GM20000 (cell line): ENCODE results near the gene MIEF1.

Experiments used
- DNase-seq: peaks from one replicate; pipeline ENCODE4 v3.0.0; 2012; ENCODE audit warnings: low spot score
- TF ChIP-seq, protein P1 (sequence below): IDR thresholded peaks from 2 replicates; pipeline ENCODE4 v1.5.1; 2012; ENCODE audit warnings: mild to moderate bottlenecking, control low read depth; ENCODE audit errors: extremely low read depth, missing control alignments

MIEF1 gene

GRCh38 chr22:39524089-39524752 is 22.1 kb downstream of the MIEF1 start:
- no peak for DNase-seq
- TF ChIP-seq, protein P1, sequence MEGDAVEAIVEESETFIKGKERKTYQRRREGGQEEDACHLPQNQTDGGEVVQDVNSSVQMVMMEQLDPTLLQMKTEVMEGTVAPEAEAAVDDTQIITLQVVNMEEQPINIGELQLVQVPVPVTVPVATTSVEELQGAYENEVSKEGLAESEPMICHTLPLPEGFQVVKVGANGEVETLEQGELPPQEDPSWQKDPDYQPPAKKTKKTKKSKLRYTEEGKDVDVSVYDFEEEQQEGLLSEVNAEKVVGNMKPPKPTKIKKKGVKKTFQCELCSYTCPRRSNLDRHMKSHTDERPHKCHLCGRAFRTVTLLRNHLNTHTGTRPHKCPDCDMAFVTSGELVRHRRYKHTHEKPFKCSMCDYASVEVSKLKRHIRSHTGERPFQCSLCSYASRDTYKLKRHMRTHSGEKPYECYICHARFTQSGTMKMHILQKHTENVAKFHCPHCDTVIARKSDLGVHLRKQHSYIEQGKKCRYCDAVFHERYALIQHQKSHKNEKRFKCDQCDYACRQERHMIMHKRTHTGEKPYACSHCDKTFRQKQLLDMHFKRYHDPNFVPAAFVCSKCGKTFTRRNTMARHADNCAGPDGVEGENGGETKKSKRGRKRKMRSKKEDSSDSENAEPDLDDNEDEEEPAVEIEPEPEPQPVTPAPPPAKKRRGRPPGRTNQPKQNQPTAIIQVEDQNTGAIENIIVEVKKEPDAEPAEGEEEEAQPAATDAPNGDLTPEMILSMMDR = no peak

GRCh38 chr22:39524753-39525657 is 22.9 kb downstream of the MIEF1 start:
- DNase-seq = no peak
- TF ChIP-seq, protein P1 = no peak

GRCh38 chr22:39525658-39525975 is 23.5 kb downstream of the MIEF1 start:
- TF ChIP-seq, protein P1 = no peak
- DNase-seq = no peak

DNA sequence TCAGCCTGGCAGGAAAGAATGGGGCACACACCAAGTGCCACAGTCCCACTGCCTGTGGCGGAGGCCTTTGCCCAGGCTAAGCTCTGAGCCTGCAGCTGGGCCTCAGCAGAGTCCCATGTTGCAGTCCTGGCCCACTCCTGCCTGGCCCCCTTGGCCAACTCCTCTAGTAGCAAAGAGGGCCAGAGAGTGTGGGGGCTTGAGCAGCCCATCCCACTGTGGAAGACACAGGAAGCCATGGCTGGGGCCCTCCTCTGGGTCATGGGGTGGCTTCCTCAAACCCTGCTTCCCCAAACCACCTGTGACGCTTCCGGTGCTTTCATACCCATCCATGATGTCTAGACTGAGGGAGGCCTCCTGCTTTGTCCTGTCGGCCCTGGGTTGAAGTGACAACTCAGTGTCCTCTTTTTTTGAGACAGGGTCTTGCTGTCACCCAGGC is 24.7 kb downstream of the MIEF1 start:
- TF ChIP-seq, protein P1 = no peak
- DNase-seq = no peak

- no peak for DNase-seq
- TF ChIP-seq, protein P1 = no peak
Measured at GRCh38 chr22:39527481-39527961, 25.4 kb downstream of the MIEF1 start.

GRCh38 chr22:39528080-39528661 is 26.1 kb downstream of the MIEF1 start:
- TF ChIP-seq, protein P1 = no peak
- no peak for DNase-seq
